Stimulated activated CD4-positive, alpha-beta T cell treated with anti-CD3 and anti-CD28 coated beads, Interleukin-15, amount 100 ng/mL, for 1 hour (primary cell): ENCODE data around the gene MORN3.

Experiments
- DNase-seq, 2 donors: peaks; one replicate each; pipeline ENCODE4 v3.0.0-alpha.2; 2020; ENCODE audit warnings: low read depth in 1 of 2, low spot score in 1 of 2

Gene MORN3

GRCh38 chr12:121608301-121608700 lies 61.2 kb downstream of the MORN3 start:
- DNase-seq: no peak

DNA sequence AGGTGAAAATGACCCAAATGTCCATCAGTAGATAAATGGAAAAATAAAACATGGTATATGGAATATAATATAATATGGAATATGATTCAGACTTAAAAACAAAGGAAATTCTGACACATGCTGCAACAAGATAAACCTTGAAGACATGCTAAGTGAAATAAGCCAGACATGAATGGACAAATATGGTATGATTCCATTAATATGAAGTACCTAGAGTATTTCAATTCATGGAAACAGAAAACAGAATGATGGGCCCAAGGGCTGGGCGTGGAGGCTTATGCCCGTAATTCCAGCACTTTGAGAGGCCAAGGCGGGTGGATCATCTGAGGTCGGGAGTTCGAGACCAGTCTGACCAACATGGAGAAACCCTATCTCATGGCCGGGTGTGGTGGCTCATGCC lies 65.9 kb downstream of the MORN3 start:
- DNase-seq: no peak

- no peak for DNase-seq
Observed at GRCh38 chr12:121602766-121603165, 66.7 kb downstream of the MORN3 start.

DNA sequence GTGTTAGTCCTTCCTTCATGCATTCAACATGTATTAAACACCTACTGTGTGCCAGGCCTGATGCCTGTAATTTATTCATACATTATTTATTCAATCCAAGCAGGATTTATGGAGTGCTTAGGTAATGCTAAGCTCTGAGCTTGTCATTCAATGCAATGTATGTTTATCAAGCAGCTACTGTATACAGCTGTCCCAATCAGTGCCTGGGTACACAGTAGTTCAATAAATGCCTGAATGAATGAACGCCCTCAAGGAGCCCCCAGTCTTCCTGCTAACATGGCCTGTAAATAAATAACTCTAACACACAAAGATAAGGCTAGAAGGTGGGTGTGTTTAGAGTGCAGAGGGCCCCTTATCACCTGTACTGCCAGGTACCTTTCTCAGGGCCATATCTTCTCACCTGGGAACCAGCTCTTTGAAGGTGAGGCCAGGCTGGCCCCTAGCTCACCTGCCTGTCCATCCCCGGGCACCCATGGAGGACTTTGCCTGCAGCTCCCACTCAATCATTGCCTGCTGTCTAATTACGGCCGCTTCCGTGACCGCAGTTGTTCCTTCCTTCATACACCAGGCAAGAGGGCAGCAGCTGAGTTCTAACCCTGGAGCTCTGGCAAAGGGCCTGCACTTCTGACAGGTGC lies 68.6 kb downstream of the MORN3 start:
- no peak for DNase-seq
